Measurements from ENCODE around the gene SH3D19. TPM values are rescaled to one million over a fixed set of nuclear protein-coding genes. Genes with fewer than 3 reads are reported as not detected.
A peak's percentile ranks its signal among the peaks of the same experiment; 100 is the strongest.

SH3D19 gene
- total and polyA plus RNA-seq, 2 experiments from 2014 or later = 16.2 to 18.3 TPM

- DNase-seq (ENCODE audit: low read depth in 1 of 2, low spot score in 1 of 2) = no peak
- Histone ChIP-seq H3K36me3 (no peaks in the 10 kb centered on the region), H3K4me3 (no peak overlapping the region), H3K27ac (no peak overlapping the region), H3K27me3 (no peaks in the 10 kb centered on the region), H3K4me1 (ENCODE audit: low read depth) (peaks cover 10% of the 10 kb centered on the region), H3K9me3 (ENCODE audit: low read depth) (no peaks in the 10 kb centered on the region)
- TF ChIP-seq, protein P1, sequence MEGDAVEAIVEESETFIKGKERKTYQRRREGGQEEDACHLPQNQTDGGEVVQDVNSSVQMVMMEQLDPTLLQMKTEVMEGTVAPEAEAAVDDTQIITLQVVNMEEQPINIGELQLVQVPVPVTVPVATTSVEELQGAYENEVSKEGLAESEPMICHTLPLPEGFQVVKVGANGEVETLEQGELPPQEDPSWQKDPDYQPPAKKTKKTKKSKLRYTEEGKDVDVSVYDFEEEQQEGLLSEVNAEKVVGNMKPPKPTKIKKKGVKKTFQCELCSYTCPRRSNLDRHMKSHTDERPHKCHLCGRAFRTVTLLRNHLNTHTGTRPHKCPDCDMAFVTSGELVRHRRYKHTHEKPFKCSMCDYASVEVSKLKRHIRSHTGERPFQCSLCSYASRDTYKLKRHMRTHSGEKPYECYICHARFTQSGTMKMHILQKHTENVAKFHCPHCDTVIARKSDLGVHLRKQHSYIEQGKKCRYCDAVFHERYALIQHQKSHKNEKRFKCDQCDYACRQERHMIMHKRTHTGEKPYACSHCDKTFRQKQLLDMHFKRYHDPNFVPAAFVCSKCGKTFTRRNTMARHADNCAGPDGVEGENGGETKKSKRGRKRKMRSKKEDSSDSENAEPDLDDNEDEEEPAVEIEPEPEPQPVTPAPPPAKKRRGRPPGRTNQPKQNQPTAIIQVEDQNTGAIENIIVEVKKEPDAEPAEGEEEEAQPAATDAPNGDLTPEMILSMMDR (IDR thresholded peaks at IDR 0.05; ENCODE audit: low read depth, low read length) = no peak
Observed at GRCh38 chr4:151175233-151175632, 150.2 kb downstream of the SH3D19 start.

GRCh38 chr4:151174784-151175183, 150.6 kb downstream of the SH3D19 start:
- TF ChIP-seq, protein P1 (IDR thresholded peaks at IDR 0.05; ENCODE audit: low read depth, low read length) = no peak
- no peaks in the 10 kb centered on the region for H3K9me3 ChIP-seq (ENCODE audit: low read depth)
- no peak overlapping the region for H3K4me3 ChIP-seq
- H3K36me3 ChIP-seq = no peaks in the 10 kb centered on the region
- no peak overlapping the region for H3K27ac ChIP-seq
- peak in 1 of 2 donors; percentile 38 for DNase-seq (ENCODE audit: low read depth in 1 of 2, low spot score in 1 of 2)
- no peaks in the 10 kb centered on the region for H3K27me3 ChIP-seq
- H3K4me1 ChIP-seq (ENCODE audit: low read depth) = peaks cover 10% of the 10 kb centered on the region

DNA sequence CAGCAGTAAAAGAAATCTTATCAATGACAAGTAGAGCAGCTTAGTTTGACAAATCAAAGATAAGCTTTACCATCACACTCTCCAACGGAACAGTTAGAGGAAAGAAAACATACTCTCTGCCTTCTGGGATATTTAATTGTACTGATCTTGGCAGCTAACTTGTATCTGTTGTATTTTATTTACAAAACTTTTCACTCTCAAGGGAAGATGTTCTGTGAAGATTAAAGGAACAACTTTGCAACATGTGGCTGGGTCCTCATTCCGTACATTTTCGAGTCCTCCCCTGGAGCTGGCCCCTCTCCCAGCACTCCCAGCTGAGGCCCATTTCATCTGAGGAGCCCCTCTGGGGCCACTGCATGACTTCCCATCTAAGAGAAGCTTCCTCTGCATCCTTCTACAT, 151.5 kb downstream of the SH3D19 start:
- peak overlapping the region; percentile 13 for H3K27ac ChIP-seq
- H3K27me3 ChIP-seq = no peaks in the 10 kb centered on the region
- peak in 1 of 2 donors; percentile 95 for DNase-seq (ENCODE audit: low read depth in 1 of 2, low spot score in 1 of 2)
- peaks cover 15% of the 10 kb centered on the region for H3K4me1 ChIP-seq (ENCODE audit: low read depth)
- TF ChIP-seq, protein P1 (IDR thresholded peaks at IDR 0.05; ENCODE audit: low read depth, low read length) = no peak
- no peaks in the 10 kb centered on the region for H3K36me3 ChIP-seq
- H3K9me3 ChIP-seq (ENCODE audit: low read depth) = no peaks in the 10 kb centered on the region
- H3K4me3 ChIP-seq = no peak overlapping the region

DNA sequence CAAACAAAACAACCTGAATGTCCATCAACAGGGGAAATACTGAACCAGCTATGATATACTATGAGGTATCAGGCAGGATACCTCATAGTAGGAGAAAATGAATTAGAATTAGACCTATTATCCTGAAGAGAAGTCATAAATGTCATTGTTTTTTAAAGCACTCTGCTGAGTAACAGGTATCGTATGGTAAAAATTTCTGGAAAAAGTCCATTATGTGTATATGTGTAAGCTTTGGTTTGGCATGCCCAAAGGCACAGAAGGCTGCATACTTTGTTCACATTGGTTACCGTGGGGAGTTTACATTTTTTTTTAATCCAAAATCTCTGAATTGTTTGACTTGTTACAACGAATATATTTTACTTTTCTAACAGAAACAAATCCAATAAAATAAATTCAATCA, 155.5 kb downstream of the SH3D19 start:
- H3K27ac ChIP-seq = no peak overlapping the region
- DNase-seq (ENCODE audit: low read depth in 1 of 2, low spot score in 1 of 2) = peak in 1 of 2 donors; percentile 47
- H3K27me3 ChIP-seq = no peaks in the 10 kb centered on the region
- H3K36me3 ChIP-seq = no peaks in the 10 kb centered on the region
- peaks cover 22% of the 10 kb centered on the region for H3K4me1 ChIP-seq (ENCODE audit: low read depth)
- TF ChIP-seq, protein P1 (IDR thresholded peaks at IDR 0.05; ENCODE audit: low read depth, low read length) = no peak
- H3K4me3 ChIP-seq = no peak overlapping the region
- no peaks in the 10 kb centered on the region for H3K9me3 ChIP-seq (ENCODE audit: low read depth)

GRCh38 chr4:151169223-151169622, 156.2 kb downstream of the SH3D19 start:
- H3K9me3 ChIP-seq (ENCODE audit: low read depth) = no peaks in the 10 kb centered on the region
- TF ChIP-seq, protein P1 (IDR thresholded peaks at IDR 0.05; ENCODE audit: low read depth, low read length) = no peak
- peaks cover 22% of the 10 kb centered on the region for H3K4me1 ChIP-seq (ENCODE audit: low read depth)
- no peak overlapping the region for H3K4me3 ChIP-seq
- peak; percentile 18 to 98 for DNase-seq (ENCODE audit: low read depth in 1 of 2, low spot score in 1 of 2)
- no peaks in the 10 kb centered on the region for H3K27me3 ChIP-seq
- H3K36me3 ChIP-seq = no peaks in the 10 kb centered on the region
- H3K27ac ChIP-seq = peak overlapping the region; percentile 19

DNA sequence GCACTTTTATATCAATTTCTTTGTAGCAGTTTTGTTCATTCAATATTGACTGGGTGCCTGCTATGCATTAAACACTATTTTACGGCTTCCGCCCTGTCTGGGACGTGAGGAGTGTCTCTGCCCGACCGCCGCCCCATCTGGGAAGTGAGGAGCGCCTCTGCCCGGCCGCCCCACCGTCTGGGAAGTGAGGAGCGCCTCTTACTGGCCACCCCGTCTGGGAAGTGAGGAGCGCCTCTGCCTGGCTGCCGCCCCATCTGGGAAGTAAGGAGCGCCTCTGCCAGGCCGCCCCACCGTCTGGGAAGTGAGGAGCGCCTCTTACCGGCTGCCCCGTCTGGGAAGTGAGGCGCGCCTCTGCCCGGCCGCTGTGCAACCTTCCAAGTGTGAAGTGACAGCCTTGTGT, 157.8 kb downstream of the SH3D19 start:
- Histone ChIP-seq H3K27ac (no peak overlapping the region), H3K4me1 (ENCODE audit: low read depth) (peaks cover 12% of the 10 kb centered on the region), H3K27me3 (no peaks in the 10 kb centered on the region), H3K4me3 (no peak overlapping the region), H3K36me3 (no peaks in the 10 kb centered on the region), H3K9me3 (ENCODE audit: low read depth) (no peaks in the 10 kb centered on the region)
- DNase-seq (ENCODE audit: low read depth in 1 of 2, low spot score in 1 of 2) = no peak
- TF ChIP-seq, protein P1 (IDR thresholded peaks at IDR 0.05; ENCODE audit: low read depth, low read length) = no peak

Measured in cardiac muscle cell (in vitro differentiated cells and primary cell).